ENCODE results near the gene OR7D4.
"Not testable (repeated sequence)": the region's sequence is repeated elsewhere in the genome, so short reads cannot be mapped to it uniquely, and the experiment has no call there.

GRCh38 chr19:9198044-9198443 lies 21.3 kb downstream of the OR7D4 start:
- TF ChIP-seq CTCF (IDR thresholded peaks at IDR 0.05; ENCODE audit: poor library complexity); EZH2 (IDR thresholded peaks at IDR 0.05; ENCODE audit: borderline replicate concordance); EZH2phosphoT487 (IDR thresholded peaks at IDR 0.05; ENCODE audit: low read depth, severe bottlenecking, unreplicated experiment): not testable (repeated sequence)

Measured in hepatocyte (in vitro differentiated cells).